SKM-1 treated with dmso at 0.1 percent for 144 hours (cell line): ENCODE results near the gene TOR2A.
"Not testable (repeated sequence)": the region's sequence is repeated elsewhere in the genome, so short reads cannot be mapped to it uniquely, and the experiment has no call there.

ENCODE experiments used
- DNase-seq: peaks from one replicate; lab custom pipeline; 2025; ENCODE audit not compliant: unreplicated experiment; lab: John Stamatoyannopoulos, UW

TOR2A gene

GRCh38 chr9:127769101-127769500, 34.0 kb upstream of the TOR2A start:
- no peak for DNase-seq

- DNase-seq, result no peak
These were observed 33.6 kb upstream of the TOR2A start for GRCh38 chr9:127768698-127769097.

- no peak for DNase-seq
These were observed 32.8 kb upstream of the TOR2A start for GRCh38 chr9:127767909-127768331.

GRCh38 chr9:127767410-127767809, 32.3 kb upstream of the TOR2A start:
- DNase-seq, result no peak

DNA sequence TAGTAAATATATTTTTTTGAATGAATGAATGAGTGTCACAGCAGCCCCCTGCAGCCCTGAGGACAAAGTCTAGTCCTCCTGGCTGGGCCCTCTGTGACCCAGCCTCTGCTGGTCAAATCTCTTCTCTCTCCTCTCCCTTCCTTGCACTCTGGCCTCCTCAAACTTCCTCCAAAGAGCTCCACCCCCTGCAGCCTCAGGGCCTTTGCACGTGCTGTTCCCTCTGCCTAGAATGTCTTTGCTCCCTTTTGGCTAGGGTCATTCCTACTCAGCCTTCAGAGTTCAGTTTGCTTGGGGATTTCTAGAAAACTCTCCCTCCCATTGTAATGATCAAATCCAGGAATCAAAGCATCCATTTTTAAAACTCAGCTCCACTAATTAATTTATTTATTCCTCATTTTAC, 30.3 kb upstream of the TOR2A start:
- no peak for DNase-seq

GRCh38 chr9:127763918-127764384, 28.9 kb upstream of the TOR2A start:
- DNase-seq, result peak; percentile 14

DNA sequence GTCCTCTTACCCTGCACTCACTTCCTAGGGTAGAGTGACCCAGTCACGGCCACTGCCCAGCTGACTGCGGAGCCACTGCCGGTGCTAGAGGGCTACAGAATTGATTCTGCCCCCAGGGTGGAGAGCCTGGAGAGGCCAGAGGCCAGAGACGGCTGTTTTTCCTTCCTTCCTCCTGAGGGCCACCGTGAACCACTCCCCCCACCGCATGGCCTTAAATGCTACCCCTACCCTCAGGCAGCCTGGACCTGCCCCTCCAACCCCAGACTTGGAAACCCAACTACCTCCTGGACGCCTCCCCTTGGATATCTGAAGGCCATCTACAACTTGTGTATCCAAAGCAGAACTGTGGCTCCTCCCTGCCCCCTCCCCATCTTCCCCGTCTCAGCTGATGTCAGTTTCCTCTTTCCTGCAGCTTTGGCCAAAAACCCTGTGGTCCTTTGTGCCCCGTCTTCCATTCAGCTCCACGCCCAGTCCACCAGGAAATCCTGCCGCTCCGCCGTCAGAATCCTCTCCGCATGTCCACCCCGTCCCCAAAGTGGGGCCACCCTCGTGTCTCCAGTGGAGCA, 27.1 kb upstream of the TOR2A start:
- peak; percentile 7 for DNase-seq

GRCh38 chr9:127761491-127761956, 26.4 kb upstream of the TOR2A start:
- DNase-seq, result no peak

- no peak for DNase-seq
These were observed 26.0 kb upstream of the TOR2A start for GRCh38 chr9:127761061-127761460.

DNA sequence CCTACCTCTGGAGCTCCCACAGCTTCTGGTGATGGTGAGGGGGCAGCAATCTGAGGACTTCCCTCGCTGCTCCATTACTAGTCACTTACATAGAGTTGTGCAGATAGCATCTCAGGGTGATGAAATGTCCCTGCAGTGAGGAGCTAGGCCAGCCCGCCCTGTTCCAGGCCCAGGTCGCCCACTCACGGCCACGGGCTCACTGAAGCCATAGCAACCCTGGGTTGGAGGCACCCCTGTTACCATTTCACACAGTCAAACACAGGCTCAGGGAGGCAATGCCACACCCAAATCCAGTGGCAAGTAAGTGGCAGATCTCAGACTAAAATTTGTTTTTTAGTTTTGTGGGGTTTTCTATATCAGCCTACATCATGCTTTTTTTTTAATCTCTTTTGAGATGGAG, 23.7 kb upstream of the TOR2A start:
- DNase-seq, result no peak

DNA sequence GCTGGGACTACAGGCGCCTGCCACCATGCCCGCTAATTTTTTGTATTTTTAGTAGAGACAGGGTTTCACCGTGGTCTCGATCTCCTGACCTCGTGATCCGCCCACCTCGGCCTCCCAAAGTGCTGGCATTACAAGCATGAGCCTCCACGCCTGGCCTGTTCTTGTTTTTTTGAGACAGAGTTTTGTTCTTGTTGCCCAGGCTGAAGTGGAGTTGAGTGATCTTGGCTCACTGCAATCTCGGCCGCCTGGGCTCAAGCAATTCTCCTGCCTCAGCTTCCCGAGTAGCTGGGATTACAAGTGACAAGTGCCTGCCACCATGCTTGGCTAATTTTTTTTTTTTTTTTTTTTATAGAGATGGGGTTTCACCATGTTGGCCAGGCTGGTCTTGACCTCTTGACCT, 21.7 kb upstream of the TOR2A start:
- DNase-seq, result not testable (repeated sequence)

GRCh38 chr9:127756233-127756632, 21.1 kb upstream of the TOR2A start:
- no peak for DNase-seq

DNA sequence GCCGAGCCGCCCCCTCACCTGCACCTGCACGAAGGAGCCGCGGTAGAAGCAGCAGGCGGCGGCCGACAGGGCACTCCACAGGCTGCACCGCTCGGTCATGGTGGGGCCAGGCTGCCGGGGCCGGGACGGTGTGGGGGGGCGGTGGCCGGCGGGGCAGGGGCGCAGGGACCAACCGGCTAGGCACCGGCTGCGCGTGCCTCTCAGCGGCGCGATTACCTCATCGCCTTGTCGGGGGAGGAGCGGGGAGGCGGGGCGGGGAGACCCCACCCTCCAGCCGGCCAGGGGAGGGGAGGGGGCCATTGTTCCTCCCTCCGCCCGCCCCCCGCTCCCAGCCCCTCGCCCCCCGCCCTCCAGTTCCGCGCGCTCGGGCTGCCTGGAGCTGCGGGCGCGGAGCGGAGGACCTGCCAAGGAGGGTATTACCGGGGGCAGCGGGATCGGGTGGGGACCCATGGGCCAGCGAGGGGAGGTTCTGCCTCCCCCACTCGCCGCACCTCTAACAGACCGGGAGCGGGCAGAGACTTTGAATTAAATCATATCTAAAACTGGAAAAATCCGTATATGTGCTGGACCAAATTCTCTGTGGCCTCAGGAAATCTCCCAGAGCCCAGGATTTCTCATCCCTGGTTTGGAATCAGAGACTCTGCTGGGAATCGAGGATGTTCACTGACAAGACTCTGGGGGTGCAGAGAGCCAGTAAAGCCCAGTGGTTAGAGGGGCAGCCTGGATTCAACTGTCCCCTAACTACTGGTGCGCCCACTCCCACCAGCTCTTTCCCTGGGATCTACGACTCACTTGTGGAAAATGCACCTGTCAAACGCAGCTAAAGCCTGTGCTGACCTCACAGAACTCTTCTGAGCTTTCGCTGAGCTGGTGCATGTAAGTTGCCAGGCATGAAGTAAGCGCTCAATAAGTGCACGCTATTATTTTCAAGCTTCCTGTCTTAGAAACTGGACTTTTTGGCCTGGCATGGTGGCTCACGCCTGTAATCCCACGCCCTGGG, 20.3 kb upstream of the TOR2A start:
- DNase-seq, result no peak

GRCh38 chr9:127754099-127755060, 19.3 kb upstream of the TOR2A start:
- DNase-seq, result no peak

GRCh38 chr9:127753622-127754021, 18.5 kb upstream of the TOR2A start:
- DNase-seq, result no peak

GRCh38 chr9:127753148-127753547, 18.1 kb upstream of the TOR2A start:
- no peak for DNase-seq

GRCh38 chr9:127751269-127752054, 16.4 kb upstream of the TOR2A start:
- DNase-seq, result no peak

GRCh38 chr9:127749090-127749787, 14.1 kb upstream of the TOR2A start:
- DNase-seq, result no peak

DNA sequence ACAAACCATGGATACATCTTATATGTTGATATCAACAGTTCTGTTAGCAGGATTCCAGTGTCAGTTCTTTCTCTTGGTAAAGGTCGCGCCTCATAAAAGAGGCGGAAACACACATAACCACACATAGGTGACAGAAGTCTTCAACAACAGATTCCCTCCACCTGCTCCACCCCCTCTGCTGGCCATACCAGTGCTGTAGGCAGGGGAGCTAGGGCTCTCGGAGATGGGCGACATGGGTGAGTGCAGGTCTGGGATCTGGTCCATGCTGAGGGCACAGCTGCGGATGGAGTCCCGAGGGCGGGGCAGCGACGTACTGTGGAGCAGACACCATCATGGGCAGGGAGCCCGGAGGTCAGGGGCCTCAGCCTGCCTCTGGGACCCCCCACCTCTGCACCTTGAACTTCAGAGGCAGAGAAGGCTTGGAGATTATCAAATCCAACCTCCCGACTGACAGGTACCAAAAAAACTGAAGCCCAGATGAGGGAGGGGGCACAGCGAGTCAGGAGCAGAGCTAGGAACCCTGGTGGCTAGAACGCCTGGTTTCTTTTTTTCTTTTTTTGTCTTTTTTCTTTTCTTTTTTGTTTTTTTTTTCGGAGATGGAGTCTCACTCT, 12.0 kb upstream of the TOR2A start:
- no peak for DNase-seq
